ENCODE measurements around the gene NTHL1. TPM values are rescaled to one million over a fixed set of nuclear protein-coding genes. Genes with fewer than 3 reads are reported as not detected.

The NTHL1 gene
- total RNA-seq, 1 experiment from 2014 or later: 39.8 TPM

GRCh38 chr16:1998852-1999801 lies 48.5 kb downstream of the NTHL1 start:
- in situ Hi-C loops (cut with HindIII; ENCODE audit: low pct_unique_long_range_greater_than_20kb, low sequenced_read_pairs) (no loop called here), intact Hi-C loops (cut with micrococcal nuclease; ENCODE audit: unreplicated experiment) (no loop called here)
- Histone ChIP-seq H3K36me3 (ENCODE audit: control insufficient read depth, insufficient read depth, low read length) (peaks cover 6% of the 10 kb centered on the region; the same call in 1 of the 2 replicates), H3K4me1 (ENCODE audit: control insufficient read depth, insufficient read depth, low read length) (peaks cover 2% of the 10 kb centered on the region), H3K9me3 (ENCODE audit: control insufficient read depth, insufficient read depth, low read depth, low read length) (no peaks in the 10 kb centered on the region), H3K27me3 (ENCODE audit: control insufficient read depth, insufficient read depth, low read length) (no peaks in the 10 kb centered on the region), H3K4me3 (ENCODE audit: low read depth in 2 of 2, low read length in 2 of 2) (no peak overlapping the region), H3K27ac (ENCODE audit: low read length) (no peak overlapping the region)
- ChIA-PET CTCF (no interaction called here), POLR2A (no interaction called here)
- TF ChIP-seq REST (IDR thresholded peaks at IDR 0.05; ENCODE audit: insufficient read depth in 1 of 2, low read depth in 2 of 2, low read length in 1 of 2): no peak
- TF ChIP-seq POLR2AphosphoS5 (IDR thresholded peaks at IDR 0.05; ENCODE audit: low read depth, low read length): no peak
- TF ChIP-seq SIN3A (IDR thresholded peaks at IDR 0.05; ENCODE audit: borderline replicate concordance, insufficient read depth, low read depth, low read length): no peak
- TF ChIP-seq TCF7L2 (IDR thresholded peaks at IDR 0.05; ENCODE audit: low read depth, low read length): no peak
- TF ChIP-seq CTCF (IDR thresholded peaks at IDR 0.05): no peak
- ATAC-seq (no peak), DNase-seq (ENCODE audit: low read depth, low spot score) (no peak)
- no TSS peak for BruUV-seq (replicated peaks)

- no peak overlapping the region for H3K4me3 ChIP-seq (ENCODE audit: low read depth in 2 of 2, low read length in 2 of 2)
- intact Hi-C loops (cut with micrococcal nuclease; ENCODE audit: unreplicated experiment) (no loop called here), in situ Hi-C loops (cut with HindIII; ENCODE audit: low pct_unique_long_range_greater_than_20kb, low sequenced_read_pairs) (no loop called here)
- peaks cover 6% of the 10 kb centered on the region; the same call in 1 of the 2 replicates for H3K36me3 ChIP-seq (ENCODE audit: control insufficient read depth, insufficient read depth, low read length)
- POLR2A ChIA-PET: no interaction called here
- H3K27ac ChIP-seq (ENCODE audit: low read length): no peak overlapping the region
- DNase-seq (ENCODE audit: low read depth, low spot score) (no peak), ATAC-seq (no peak)
- TF ChIP-seq TCF7L2 (IDR thresholded peaks at IDR 0.05; ENCODE audit: low read depth, low read length) (no peak), POLR2AphosphoS5 (IDR thresholded peaks at IDR 0.05; ENCODE audit: low read depth, low read length) (no peak), REST (IDR thresholded peaks at IDR 0.05; ENCODE audit: insufficient read depth in 1 of 2, low read depth in 2 of 2, low read length in 1 of 2) (no peak), SIN3A (IDR thresholded peaks at IDR 0.05; ENCODE audit: borderline replicate concordance, insufficient read depth, low read depth, low read length) (no peak), CTCF (IDR thresholded peaks at IDR 0.05) (no peak)
- no TSS peak for BruUV-seq (replicated peaks)
- H3K4me1 ChIP-seq (ENCODE audit: control insufficient read depth, insufficient read depth, low read length): no peaks in the 10 kb centered on the region; the same call in 1 of the 2 replicates
- H3K27me3 ChIP-seq (ENCODE audit: control insufficient read depth, insufficient read depth, low read length): no peaks in the 10 kb centered on the region
- H3K9me3 ChIP-seq (ENCODE audit: control insufficient read depth, insufficient read depth, low read depth, low read length): no peaks in the 10 kb centered on the region
- CTCF ChIA-PET: no interaction called here
Measured at GRCh38 chr16:1998360-1998835, 49.2 kb downstream of the NTHL1 start.
